DMS153 treated with DMSO at 0.1 percent for 48 hours (cell line): Measurements from ENCODE around the gene ARHGAP22.

Experiments
- DNase-seq: peaks from one replicate; lab custom pipeline; 2025; ENCODE audit not compliant: unreplicated experiment; lab: John Stamatoyannopoulos, UW

ARHGAP22 gene

GRCh38 chr10:48554656-48555055 lies 50.2 kb downstream of the ARHGAP22 start:
- no peak for DNase-seq

DNA sequence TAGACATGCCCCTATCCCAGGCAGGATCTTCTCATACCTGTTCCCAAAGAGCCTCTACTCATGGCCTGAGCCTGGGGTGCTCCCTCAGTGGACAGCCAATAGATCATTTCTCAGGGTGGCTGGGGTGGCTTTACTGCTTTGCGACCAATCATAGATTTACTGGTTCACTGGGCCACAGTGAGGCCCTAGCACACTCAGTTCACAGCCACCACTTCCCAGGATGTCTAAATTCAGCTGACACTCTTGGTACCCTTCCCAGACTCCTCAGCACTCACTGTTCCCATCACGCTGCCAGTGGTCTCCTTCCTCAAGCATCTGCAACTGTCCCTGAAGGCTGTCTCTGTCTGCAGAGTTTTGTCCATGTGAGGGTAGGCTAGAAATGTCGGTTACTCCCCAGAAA lies 50.6 kb downstream of the ARHGAP22 start:
- DNase-seq = no peak

DNA sequence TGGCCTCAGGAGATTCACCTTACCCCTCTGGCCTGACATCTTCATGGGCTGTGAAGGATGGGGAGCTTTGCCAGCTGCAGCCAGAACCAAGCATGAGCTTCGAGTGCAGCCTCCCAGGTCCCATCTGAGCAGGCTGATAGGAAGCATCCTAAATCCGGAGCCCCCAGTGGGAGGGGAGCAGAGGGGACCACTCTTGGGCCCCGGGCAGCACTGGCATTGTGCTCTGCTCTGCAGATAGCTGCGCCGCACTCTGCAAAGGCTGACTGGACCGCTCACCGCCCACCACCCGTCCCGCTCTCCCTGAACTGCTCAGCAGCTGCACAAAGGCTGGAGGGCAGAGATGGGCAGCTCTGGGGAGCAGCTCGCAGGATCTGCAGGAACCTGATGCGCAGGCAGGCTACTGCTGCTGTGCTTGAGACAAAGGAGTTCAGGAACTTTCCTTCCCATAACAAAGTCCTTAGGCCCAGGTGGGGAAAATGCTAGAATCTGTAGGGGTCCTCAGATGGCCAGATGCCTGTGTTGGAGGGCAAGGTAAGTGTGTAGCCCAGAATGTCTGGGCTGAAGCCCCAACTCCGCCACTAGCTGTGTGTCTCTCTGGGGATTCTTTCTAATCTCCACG lies 51.8 kb downstream of the ARHGAP22 start:
- no peak for DNase-seq

DNA sequence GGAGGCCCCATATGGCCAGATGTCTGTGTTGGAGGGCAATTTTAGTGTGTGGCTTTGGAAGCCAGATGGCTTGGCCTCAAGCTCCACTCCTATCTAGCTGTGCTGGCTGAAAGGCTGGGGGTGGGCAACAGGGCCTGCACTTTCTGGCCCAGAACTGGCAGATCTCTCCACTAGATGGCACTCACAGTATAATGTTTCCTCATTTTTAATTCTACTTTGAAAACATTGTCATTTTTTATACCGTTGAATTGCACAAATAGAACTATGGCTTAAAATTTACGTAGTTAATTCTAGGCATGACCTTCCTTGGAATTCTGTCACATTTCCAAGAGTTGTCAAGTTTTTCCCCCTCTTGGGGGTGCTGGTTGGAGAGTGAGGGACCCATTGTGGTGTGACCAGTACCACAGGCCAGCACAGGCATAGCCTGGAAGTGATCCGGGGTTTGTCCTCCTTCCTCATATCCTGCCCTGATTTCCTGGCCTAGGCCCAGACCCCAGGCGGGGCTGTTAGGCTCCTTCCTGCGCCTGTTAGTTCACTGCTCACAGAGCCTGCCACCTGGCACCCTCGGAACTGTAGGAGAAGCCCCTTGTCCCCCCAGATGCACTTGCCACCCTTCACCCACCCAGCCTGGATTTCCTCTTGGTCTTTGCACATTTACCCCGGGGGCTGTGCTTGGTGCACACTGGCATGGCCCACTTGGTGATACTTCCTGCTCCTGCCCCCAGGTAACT lies 52.8 kb downstream of the ARHGAP22 start:
- peak; percentile 38 for DNase-seq

- no peak for DNase-seq
Measured at GRCh38 chr10:48550977-48551376, 53.9 kb downstream of the ARHGAP22 start.

DNA sequence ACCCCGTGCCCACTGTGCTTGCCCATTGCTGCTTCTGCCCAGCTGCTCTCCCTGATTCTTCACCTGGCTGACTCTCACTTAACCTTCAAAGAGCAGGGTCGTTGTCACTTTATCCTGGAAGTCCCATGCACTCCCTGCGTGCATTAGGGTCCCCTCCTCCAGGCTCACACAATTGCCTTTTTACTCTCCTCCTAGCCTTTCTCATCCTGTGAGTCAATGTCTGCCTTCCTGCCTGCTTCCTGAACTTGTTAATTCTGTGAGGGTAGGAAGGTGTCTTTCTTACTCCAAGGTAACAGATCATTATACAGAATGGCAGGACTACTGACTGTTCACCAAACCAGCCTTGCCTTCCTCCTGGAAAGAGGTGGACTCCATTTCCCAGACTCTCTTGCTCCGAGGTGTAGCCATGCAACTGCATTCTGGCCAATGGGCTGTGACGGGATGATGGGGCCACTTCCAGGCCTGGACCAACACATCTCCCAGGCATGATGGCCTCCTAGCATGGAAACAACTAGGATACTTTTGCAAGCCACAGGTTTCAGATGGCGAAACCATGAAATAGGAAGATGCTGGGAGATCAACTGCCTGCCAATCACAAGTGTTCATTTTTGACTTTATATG lies 54.7 kb downstream of the ARHGAP22 start:
- DNase-seq = no peak

- no peak for DNase-seq
Measured at GRCh38 chr10:48549236-48549635, 55.6 kb downstream of the ARHGAP22 start.

GRCh38 chr10:48548531-48549135 lies 56.2 kb downstream of the ARHGAP22 start:
- no peak for DNase-seq

GRCh38 chr10:48547981-48548380 lies 56.9 kb downstream of the ARHGAP22 start:
- no peak for DNase-seq

- DNase-seq = no peak
Measured at GRCh38 chr10:48547061-48547895, 57.6 kb downstream of the ARHGAP22 start.

DNA sequence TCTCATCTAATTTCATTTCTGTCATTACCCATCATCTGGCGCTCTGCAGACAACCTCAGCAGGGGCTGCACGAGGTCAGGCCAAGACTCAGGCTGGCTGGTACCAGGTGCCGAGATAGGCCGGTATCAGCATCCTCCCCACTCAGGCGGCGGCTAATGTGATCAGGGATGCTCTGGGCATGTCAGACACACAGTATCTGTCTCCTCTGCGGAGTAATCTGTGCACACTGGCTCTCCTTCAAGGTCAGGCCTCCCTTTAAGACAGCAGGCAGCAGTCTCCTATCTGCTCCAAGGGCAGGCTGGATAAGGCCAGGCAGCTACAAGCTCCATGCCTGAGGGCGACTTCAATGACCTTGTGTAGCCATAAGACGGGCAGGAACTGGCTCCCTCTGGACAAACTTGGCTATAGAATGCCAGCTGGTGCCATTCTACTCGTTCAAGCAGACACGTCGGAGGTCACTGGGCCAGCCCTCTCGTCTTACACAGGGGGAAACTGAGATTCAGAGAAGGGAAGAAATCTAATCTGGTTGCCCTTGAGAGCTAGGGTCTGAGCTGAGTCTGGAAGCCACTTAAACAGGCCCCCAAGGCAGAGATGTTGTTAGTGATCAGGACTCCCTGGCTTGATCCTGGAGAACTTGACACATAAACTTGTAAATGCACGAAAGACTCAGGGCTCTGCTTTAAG lies 59.3 kb downstream of the ARHGAP22 start:
- no peak for DNase-seq

DNA sequence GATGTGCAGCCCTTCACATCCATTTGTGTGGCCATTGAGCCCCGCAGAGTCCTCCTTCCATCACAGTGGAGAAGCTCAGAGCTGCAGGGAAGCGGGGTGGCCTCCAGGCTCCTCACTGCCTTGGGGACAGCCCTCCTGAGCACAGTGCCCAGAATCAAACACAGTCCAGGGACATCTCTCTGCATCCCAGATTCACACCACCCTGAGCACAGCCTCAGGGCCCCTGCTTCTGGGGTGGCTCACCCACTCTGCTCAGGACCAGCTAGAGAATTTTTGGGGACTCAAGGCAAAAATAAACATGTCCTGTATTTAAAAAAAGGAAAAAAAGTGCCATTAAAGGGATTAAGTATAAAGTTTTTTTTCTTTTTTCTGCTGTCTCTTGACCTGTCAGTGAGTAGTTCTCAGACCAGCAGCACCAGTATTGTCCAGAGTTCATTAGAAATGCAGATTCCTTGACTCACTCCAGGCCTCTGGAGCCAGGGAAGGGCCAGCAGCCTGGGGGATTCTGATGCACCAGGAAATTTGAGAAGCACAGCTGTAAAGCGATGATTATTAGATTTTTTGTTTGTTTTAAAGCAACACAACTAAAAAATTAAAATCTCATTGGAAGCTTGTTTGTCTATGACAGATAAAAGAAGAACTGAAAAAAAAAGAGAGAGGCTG lies 61.6 kb downstream of the ARHGAP22 start:
- no peak for DNase-seq

DNA sequence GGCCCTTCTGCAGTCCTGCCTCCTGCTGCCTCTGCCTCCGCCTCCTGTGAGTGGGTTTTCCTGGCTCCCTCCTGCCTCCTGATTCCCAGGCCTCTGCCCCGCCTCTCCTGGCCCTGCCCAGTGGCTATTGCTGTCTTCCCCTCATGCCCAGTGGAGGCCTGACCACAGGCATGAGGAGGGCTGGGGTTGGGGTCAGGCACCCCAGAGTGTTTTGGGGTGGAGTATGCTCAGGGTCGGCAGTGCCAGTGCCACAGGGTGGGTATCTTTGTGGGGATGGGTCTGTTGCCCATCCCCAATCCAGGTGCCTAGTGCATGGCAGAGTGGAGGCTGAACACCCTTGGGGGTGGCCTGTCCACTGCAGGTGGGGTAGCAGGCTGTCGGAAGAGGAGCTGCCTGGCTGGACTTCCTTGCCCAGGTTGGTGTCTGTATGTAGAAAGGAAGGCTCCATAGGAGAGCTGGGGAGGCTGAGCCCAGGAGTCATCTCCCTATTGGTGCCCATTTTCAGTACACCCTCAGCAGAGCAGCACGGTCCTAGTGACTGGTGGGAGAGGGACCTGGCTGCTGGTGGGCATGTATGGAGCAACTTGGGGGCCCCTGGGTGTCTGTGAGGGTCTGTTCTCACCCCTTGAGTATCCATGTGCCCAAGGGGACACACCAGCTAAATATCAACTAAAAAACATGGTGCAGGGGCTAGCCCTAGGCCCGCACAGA lies 62.2 kb downstream of the ARHGAP22 start:
- no peak for DNase-seq

DNA sequence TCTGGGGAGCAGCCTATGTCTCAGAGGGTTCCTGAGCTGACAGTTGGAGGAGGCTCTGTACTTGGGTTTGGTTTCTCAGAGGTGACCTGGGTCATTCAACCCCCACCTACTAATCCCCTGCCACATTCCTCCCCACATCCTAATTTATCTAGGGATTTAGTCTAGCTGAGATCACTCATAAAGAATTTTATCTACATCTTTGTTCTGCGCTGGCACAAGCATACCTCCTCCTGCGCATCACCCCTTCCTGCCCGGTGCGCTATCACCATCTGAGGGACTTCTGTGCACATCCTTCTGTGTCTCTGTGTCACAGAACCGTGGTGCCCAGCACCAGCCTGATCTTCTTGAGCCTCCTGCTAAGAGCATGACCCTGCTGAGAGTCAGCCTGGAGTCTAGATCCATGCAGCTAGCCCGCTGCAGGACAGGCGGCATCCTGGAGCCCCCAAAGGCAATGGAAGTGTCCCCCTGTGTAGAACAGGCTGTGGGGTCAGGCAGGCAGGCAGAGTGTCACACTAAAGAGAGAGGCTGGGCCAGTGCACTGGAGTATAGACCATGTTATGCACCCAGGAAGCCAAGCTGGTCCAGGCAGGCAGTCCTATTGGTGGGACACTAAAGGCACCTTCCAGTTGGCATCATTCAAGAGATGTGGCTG lies 63.6 kb downstream of the ARHGAP22 start:
- no peak for DNase-seq

DNA sequence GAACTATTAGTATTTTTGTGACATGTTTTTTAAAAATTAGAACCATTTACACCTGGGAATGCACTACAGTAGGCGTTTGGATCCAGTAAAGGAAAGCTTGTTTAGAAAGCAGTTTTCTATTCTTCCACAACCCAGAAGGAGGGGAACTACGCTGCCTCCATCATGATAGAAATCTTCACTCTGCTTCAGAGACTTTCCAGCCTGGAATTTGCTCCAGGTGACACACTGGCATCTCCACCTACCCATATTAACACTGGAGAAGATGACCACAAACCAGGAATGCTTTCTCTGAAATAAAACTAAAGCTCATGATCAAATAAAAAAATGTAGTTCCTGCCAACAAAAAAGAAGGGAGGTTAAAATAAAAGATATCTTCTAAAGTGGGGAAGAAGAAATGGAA lies 66.3 kb downstream of the ARHGAP22 start:
- DNase-seq = no peak

DNA sequence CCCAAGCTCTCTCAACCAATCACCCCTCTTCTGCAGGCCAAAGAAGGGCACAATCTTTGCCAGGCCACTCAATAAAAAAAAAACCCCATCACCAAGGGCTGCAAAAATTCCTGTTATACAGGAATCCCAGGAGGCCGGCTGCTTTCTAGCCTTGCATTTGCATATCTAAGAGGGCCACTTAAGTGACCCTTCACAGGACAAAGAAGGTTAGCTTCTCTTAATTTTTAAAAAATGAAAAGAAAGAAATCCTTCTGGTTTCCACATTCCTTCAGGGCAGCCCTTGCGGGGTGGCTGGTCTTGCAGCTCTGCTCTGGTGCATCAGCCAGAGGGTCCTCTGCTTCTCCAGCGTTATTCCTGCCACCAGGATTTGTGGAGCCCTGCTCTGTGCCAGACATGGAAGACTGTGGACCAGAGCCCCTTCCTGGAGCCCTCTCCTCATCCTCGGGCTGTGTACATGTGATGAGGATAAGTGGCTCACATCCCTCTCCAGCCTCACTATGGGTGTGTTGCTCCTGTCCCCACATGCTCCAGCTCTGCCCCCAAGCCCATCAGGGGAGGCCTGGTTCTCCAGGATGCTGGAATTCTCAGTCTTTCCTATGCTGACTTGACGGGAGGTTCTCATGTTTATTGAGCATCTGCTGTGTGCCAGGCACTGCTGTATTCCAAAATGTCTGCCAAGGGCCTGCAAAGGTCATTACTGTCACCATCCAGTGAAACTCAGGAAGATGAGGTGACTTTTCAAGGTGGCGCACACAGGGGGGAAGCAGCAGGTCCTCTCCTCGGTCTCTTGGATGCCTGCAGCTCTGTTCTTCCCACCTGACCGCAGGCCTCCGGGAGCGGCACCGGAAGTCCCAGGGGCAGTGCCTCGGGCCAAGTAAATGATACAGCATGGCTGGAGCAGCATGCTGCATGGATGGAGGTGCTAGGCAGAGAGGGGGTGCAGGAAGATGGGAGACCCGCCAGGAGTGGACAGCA lies 67.7 kb downstream of the ARHGAP22 start:
- DNase-seq = no peak

DNA sequence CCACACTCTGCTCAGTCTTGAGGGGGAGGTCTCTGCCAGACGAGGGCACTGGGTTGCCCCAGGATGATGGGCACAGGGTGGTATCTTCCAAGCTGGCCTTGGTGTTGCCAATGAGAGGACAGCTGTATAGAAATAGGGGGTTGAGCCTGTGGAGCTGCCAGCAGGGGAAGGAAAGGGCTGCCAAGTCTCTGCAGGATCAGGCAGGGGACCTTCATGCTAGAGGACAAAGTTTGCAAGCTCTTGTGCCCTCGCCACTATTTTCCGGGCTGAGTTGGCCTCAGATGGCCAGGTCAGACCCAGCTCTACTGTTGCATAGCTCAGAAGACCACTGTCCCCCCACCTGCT lies 68.7 kb downstream of the ARHGAP22 start:
- DNase-seq = no peak
